Trophoblast cell (in vitro differentiated cells and primary cell): ENCODE measurements around the gene LRMDA.

ENCODE experiments used
- DNase-seq, 2 donors: peaks; one replicate each; pipeline ENCODE4 v3.0.0-alpha.2; 2016
- H2AFZ ChIP-seq: 2 replicates; pipeline ENCODE4 v1.6.1; 2013; ENCODE audit warnings: low read length, moderate library complexity, mild to moderate bottlenecking; ENCODE audit not compliant: insufficient read depth, poor library complexity
- H2AK5ac ChIP-seq: 2 replicates; pipeline ENCODE4 v1.6.1; 2013; ENCODE audit warnings: mild to moderate bottlenecking, low read length
- H2BK120ac ChIP-seq: 2 replicates; pipeline ENCODE4 v1.6.1; 2013; ENCODE audit warnings: low read length, mild to moderate bottlenecking, moderate library complexity; ENCODE audit not compliant: insufficient read depth, poor library complexity
- H2BK12ac ChIP-seq: 2 replicates; pipeline ENCODE4 v1.6.1; 2013; ENCODE audit warnings: mild to moderate bottlenecking, low read length, moderate library complexity
- H2BK5ac ChIP-seq: 2 replicates; pipeline ENCODE4 v1.6.1; 2013; ENCODE audit warnings: low read length, low read depth, moderate library complexity, mild to moderate bottlenecking; ENCODE audit not compliant: poor library complexity
- H3K14ac ChIP-seq: 2 replicates; pipeline ENCODE4 v1.6.1; 2013; ENCODE audit warnings: mild to moderate bottlenecking, low read length
- H3K18ac ChIP-seq: 2 replicates; pipeline ENCODE4 v1.6.1; 2013; ENCODE audit warnings: mild to moderate bottlenecking, low read length
- H3K23ac ChIP-seq: 2 replicates; pipeline ENCODE4 v1.6.1; 2013; ENCODE audit warnings: low read length
- H3K27ac ChIP-seq: 2 replicates; pipeline ENCODE4 v1.5.1; 2013; ENCODE audit warnings: low read depth, mild to moderate bottlenecking, inconsistent platforms, low read length, moderate library complexity
- H3K27me3 ChIP-seq: 2 replicates; pipeline ENCODE4 v1.6.1; 2013; ENCODE audit warnings: inconsistent platforms, mild to moderate bottlenecking, low read length, moderate library complexity; ENCODE audit not compliant: insufficient read depth
- H3K36me3 ChIP-seq, 2 experiments: 1 replicate in 1 of 2; 2 replicates in 1 of 2; pipeline ENCODE4 v1.6.1; 2013; ENCODE audit warnings: low read length in 2 of 2, mild to moderate bottlenecking in 2 of 2, moderate library complexity in 1 of 2; ENCODE audit not compliant: insufficient read depth in 2 of 2, control insufficient read depth in 1 of 2
- H3K4ac ChIP-seq: 2 replicates; pipeline ENCODE4 v1.6.1; 2013; ENCODE audit warnings: low read depth, mild to moderate bottlenecking, low read length, moderate library complexity
- H3K4me1 ChIP-seq, 2 experiments: 1 replicate in 1 of 2; 2 replicates in 1 of 2; pipeline ENCODE4 v1.6.1; 2013; ENCODE audit warnings: low read length in 2 of 2, mild to moderate bottlenecking in 2 of 2, moderate library complexity in 1 of 2; ENCODE audit not compliant: insufficient read depth in 2 of 2, control insufficient read depth in 1 of 2
- H3K4me2 ChIP-seq: 2 replicates; pipeline ENCODE4 v1.6.1; 2013; ENCODE audit warnings: inconsistent platforms, mild to moderate bottlenecking, low read length, moderate library complexity
- H3K4me3 ChIP-seq: 2 replicates; pipeline ENCODE4 v1.5.1; 2013; ENCODE audit warnings: mild to moderate bottlenecking, low read depth, low read length, inconsistent platforms
- H3K79me1 ChIP-seq: one replicate; pipeline ENCODE4 v1.6.1; 2013; ENCODE audit warnings: low read length
- H3K79me2 ChIP-seq: 2 replicates; pipeline ENCODE4 v1.6.1; 2013; ENCODE audit warnings: low read length, mild to moderate bottlenecking; ENCODE audit not compliant: control insufficient read depth, insufficient read depth, poor library complexity
- H3K9ac ChIP-seq: 2 replicates; pipeline ENCODE4 v1.6.1; 2013; ENCODE audit warnings: mild to moderate bottlenecking, low read length
- H3K9me3 ChIP-seq: 2 replicates; pipeline ENCODE4 v1.6.1; 2013; ENCODE audit warnings: low read depth, mild to moderate bottlenecking, control low read depth, inconsistent platforms, low read length; ENCODE audit not compliant: insufficient read depth
- H4K12ac ChIP-seq: 2 replicates; pipeline ENCODE4 v1.6.1; 2013; ENCODE audit warnings: low read depth, mild to moderate bottlenecking, low read length, moderate library complexity
- H4K8ac ChIP-seq: 2 replicates; pipeline ENCODE4 v1.6.1; 2013; ENCODE audit warnings: low read depth, mild to moderate bottlenecking, low read length, moderate library complexity
- H4K91ac ChIP-seq: one replicate; pipeline ENCODE4 v1.6.1; 2013; ENCODE audit warnings: low read depth, mild to moderate bottlenecking, low read length, moderate library complexity
- WGBS: extraction: QIAGEN DNeasy Blood & Tissue Kit; methylation state at CpG from one replicate; pipeline ENCODE4 v1.1.7; 2013; ENCODE audit warnings: missing lambda C conversion rate; ENCODE audit not compliant: insufficient read length, insufficient coverage; ENCODE audit errors: extremely low coverage; 5-methylcytosine and 5-hydroxymethylcytosine counted together

LRMDA gene

GRCh38 chr10:76114581-76115001, 683.2 kb downstream of the LRMDA start:
- H3K79me2 ChIP-seq: peaks cover 1% of the 10 kb centered on the region
- H3K9me3 ChIP-seq: peaks cover 4% of the 10 kb centered on the region
- no peak overlapping the region for H3K23ac ChIP-seq
- peaks cover 42% of the 10 kb centered on the region for H3K79me1 ChIP-seq
- no peak overlapping the region for H3K9ac ChIP-seq
- peak overlapping the region; percentile 82 for H2BK5ac ChIP-seq
- no CpG with 5 or more reads among the region's 9 CpGs for WGBS
- no peaks in the 10 kb centered on the region for H3K36me3 ChIP-seq
- H3K27ac ChIP-seq: peak overlapping the region; percentile 97
- peak overlapping the region; percentile 76 for H2BK12ac ChIP-seq
- H3K14ac ChIP-seq: peak overlapping the region; percentile 24
- H4K8ac ChIP-seq: peak overlapping the region; percentile 68
- H3K27me3 ChIP-seq: no peaks in the 10 kb centered on the region
- DNase-seq: no peak
- no peak overlapping the region for H4K12ac ChIP-seq
- H4K91ac ChIP-seq: peak overlapping the region; percentile 49
- H3K4me1 ChIP-seq: peaks cover 13 to 32% of the 10 kb centered on the region in 2 experiments
- H2BK120ac ChIP-seq: peak overlapping the region; percentile 77
- H3K18ac ChIP-seq: no peak overlapping the region
- H2AK5ac ChIP-seq: peak overlapping the region; percentile 8
- no peak overlapping the region for H3K4ac ChIP-seq
- no peak overlapping the region for H3K4me2 ChIP-seq
- no peak overlapping the region for H2AFZ ChIP-seq
- no peak overlapping the region for H3K4me3 ChIP-seq

- no peak overlapping the region for H3K4me3 ChIP-seq
- H3K9me3 ChIP-seq: peaks cover 4% of the 10 kb centered on the region
- H3K4me2 ChIP-seq: no peak overlapping the region
- H3K4ac ChIP-seq: no peak overlapping the region
- H3K79me1 ChIP-seq: peaks cover 37% of the 10 kb centered on the region
- peaks cover 1% of the 10 kb centered on the region for H3K79me2 ChIP-seq
- peak overlapping the region; percentile 44 for H4K8ac ChIP-seq
- H2AK5ac ChIP-seq: peak overlapping the region; percentile 56
- no peak overlapping the region for H3K23ac ChIP-seq
- peak overlapping the region; percentile 95 for H2BK12ac ChIP-seq
- no peaks in the 10 kb centered on the region for H3K27me3 ChIP-seq
- no peak overlapping the region for H3K27ac ChIP-seq
- H2BK5ac ChIP-seq: peak overlapping the region; percentile 35
- no peak overlapping the region for H3K9ac ChIP-seq
- H4K91ac ChIP-seq: peak overlapping the region; percentile 77
- no peak for DNase-seq
- H3K18ac ChIP-seq: peak overlapping the region; percentile 69
- WGBS: no CpG with 5 or more reads among the region's 6 CpGs
- H2AFZ ChIP-seq: no peak overlapping the region
- H3K4me1 ChIP-seq: peaks cover 13 to 29% of the 10 kb centered on the region in 2 experiments
- H2BK120ac ChIP-seq: peak overlapping the region; percentile 45
- no peak overlapping the region for H4K12ac ChIP-seq
- H3K36me3 ChIP-seq: no peaks in the 10 kb centered on the region
- H3K14ac ChIP-seq: peak overlapping the region; percentile 78
Measured at GRCh38 chr10:76115131-76115470, 683.7 kb downstream of the LRMDA start.

- Histone ChIP-seq H4K12ac (no peak overlapping the region), H4K8ac (peak overlapping the region; percentile 44), H3K27ac (no peak overlapping the region), H2AK5ac (peak overlapping the region; percentile 56), H3K4ac (no peak overlapping the region), H3K18ac (peak overlapping the region; percentile 69), H3K4me3 (no peak overlapping the region), H3K9me3 (peaks cover 4% of the 10 kb centered on the region), H2BK120ac (peak overlapping the region; percentile 45), H3K27me3 (no peaks in the 10 kb centered on the region), H2BK12ac (peak overlapping the region; percentile 95), H2AFZ (no peak overlapping the region), H3K14ac (peak overlapping the region; percentile 78), H3K4me1 (peaks cover 13 to 29% of the 10 kb centered on the region in 2 experiments), H3K79me1 (peaks cover 32% of the 10 kb centered on the region), H4K91ac (peak overlapping the region; percentile 77), H2BK5ac (peak overlapping the region; percentile 35), H3K36me3 (no peaks in the 10 kb centered on the region), H3K23ac (no peak overlapping the region), H3K79me2 (peaks cover 1% of the 10 kb centered on the region), H3K4me2 (no peak overlapping the region), H3K9ac (no peak overlapping the region)
- DNase-seq: no peak
- no CpG with 5 or more reads among the region's 11 CpGs for WGBS
Measured at GRCh38 chr10:76115471-76116155, 684.2 kb downstream of the LRMDA start.

GRCh38 chr10:76116523-76116922, 685.1 kb downstream of the LRMDA start:
- Histone ChIP-seq H3K79me1 (peaks cover 25% of the 10 kb centered on the region), H3K9ac (no peak overlapping the region)
- no CpG with 5 or more reads among the region's 3 CpGs for WGBS

More at GRCh38 chr10:76116523-76116922, 685.1 kb downstream of the LRMDA start:
- no peak overlapping the region for H3K23ac ChIP-seq
- peaks cover 4% of the 10 kb centered on the region for H3K9me3 ChIP-seq
- H4K91ac ChIP-seq: peak overlapping the region; percentile 19
- no peak overlapping the region for H3K4me3 ChIP-seq
- no peak overlapping the region for H2BK5ac ChIP-seq
- no peaks in the 10 kb centered on the region for H3K36me3 ChIP-seq
- peaks cover 13 to 28% of the 10 kb centered on the region in 2 experiments for H3K4me1 ChIP-seq
- no peak overlapping the region for H2AK5ac ChIP-seq
- H2BK120ac ChIP-seq: no peak overlapping the region
- H2AFZ ChIP-seq: no peak overlapping the region
- no peaks in the 10 kb centered on the region for H3K27me3 ChIP-seq
- no peak overlapping the region for H4K8ac ChIP-seq
- no peak overlapping the region for H4K12ac ChIP-seq
- H3K14ac ChIP-seq: no peak overlapping the region
- H3K79me2 ChIP-seq: peaks cover 1% of the 10 kb centered on the region
- H3K4ac ChIP-seq: no peak overlapping the region
- no peak overlapping the region for H3K18ac ChIP-seq
- no peak overlapping the region for H3K4me2 ChIP-seq
- no peak overlapping the region for H2BK12ac ChIP-seq
- no peak overlapping the region for H3K27ac ChIP-seq
- no peak for DNase-seq
